Pancreas (tissue), 10 donors: ENCODE measurements around the gene SLC5A2. TPM values are rescaled to one million over a fixed set of nuclear protein-coding genes. Genes with fewer than 3 reads are reported as not detected.
"Not testable (repeated sequence)": the region's sequence is repeated elsewhere in the genome, so short reads cannot be mapped to it uniquely, and the experiment has no call there.

Experiments used
- ATAC-seq, 4 donors: fragments of 200-7000 bp; cut with Tn5 transposase; one replicate each; pipeline versions ENCODE4 v1.8.0 to v1.9.1; 2020; ENCODE audit warnings: mild to moderate bottlenecking in 4 of 4, moderate library complexity in 4 of 4
- DNase-seq, 6 donors: peaks; one replicate each; pipeline ENCODE4 v3.0.0-alpha.2; 2020
- FAIRE-seq: peaks from 2 replicates; lab custom pipeline; 2012; peaks lifted over from hg19 to GRCh38; lab: Jason Lieb, UNC
- H3K27ac ChIP-seq, 4 donors: fragments of 200-600 bp; sonication (generic); 1 replicate in 3 of 4; 2 replicates in 1 of 4; pipeline versions ENCODE4 v1.5.0 to v1.8.0; 2020
- H3K27me3 ChIP-seq, 4 donors: fragments of 200-600 bp; one replicate each; pipeline ENCODE4 v1.8.0; 2021
- H3K36me3 ChIP-seq, 3 donors: fragments of 200-600 bp; sonication (generic) in 1 of 3; one replicate each; pipeline versions ENCODE4 v1.5.0 to v1.8.0; 2020 to 2021
- H3K4me1 ChIP-seq, 3 donors: fragments of 200-600 bp; one replicate each; pipeline ENCODE4 v1.8.0; 2021
- H3K4me3 ChIP-seq, 4 donors: fragments of 200-600 bp; sonication (generic) in 2 of 4; one replicate each; pipeline versions ENCODE4 v1.5.0 to v1.8.0; 2020 to 2021
- H3K9me3 ChIP-seq, 4 donors: fragments of 200-600 bp; one replicate each; pipeline ENCODE4 v1.8.0; 2021
- WGBS, 2 donors: extraction: QIAGEN DNeasy Blood & Tissue Kit; methylation state at CpG; one replicate each; pipeline ENCODE4 v1.1.7; 2013; 5-methylcytosine and 5-hydroxymethylcytosine counted together
- intact Hi-C, 3 donors: fragments of 100-400 bp; cut with DNase I; formaldehyde crosslinking; loops; one replicate each; pipeline versions ENCODE4 v1.11.1 to v1.14.2; 2022
- polyA plus RNA-seq, 2 donors: library from polyadenylated mRNA; stranded (reverse); fragments of 200-250 nt; gene quantifications; one replicate each; pipeline ENCODE4 v1.2.3, GENCODE V29; 2013
- total RNA-seq, 6 donors: library from RNA; stranded (reverse); fragmentation: NEBNext Ultra II Directional in 4 of 6; extraction: Animal tissue kit (Norgen Biotek cat#: 25700) in 4 of 6; gene quantifications; one replicate each; pipeline versions ENCODE4 v1.2.1 to v1.2.4, GENCODE V29; 2021 to 2023
- TF ChIP-seq, protein P1 (sequence below), 4 donors: fragments of 200-600 bp; sonication (generic) in 3 of 4; IDR thresholded peaks; one replicate each; pipeline versions ENCODE4 v1.5.0 to v1.8.0; 2021; ENCODE audit warnings: antibody characterized with exemption in 4 of 4
- donor health status: healthy with polysubstance abuse.
- donor health status: DM: no; HTN: no; CAD: no; lungs with moderate emphysema.
- donor health status: DM: no; HTN: no; CAD: no.
- donor health status: control.
- donor health status: control.
- donor health status: Bipolar disorder and iron deficiency.
- donor health status: DM: yes; HTN: yes; CAD: no.
- donor health status: DM: no; HTN: no; CAD: no.
- donor health status: DM: no; HTN: no; CAD: no.
- donor health status: DM: yes; HTN: yes; CAD: no.

SLC5A2 gene
- total and polyA plus RNA-seq, 8 donors, result 0.35 to 4.9 (median 0.64) TPM

- DNase-seq (no peak), FAIRE-seq (no peak), ATAC-seq (no peak)
- Histone ChIP-seq H3K27me3 (no peaks in the 10 kb centered on the region), H3K4me1 (no peaks in the 10 kb centered on the region), H3K27ac (no peak overlapping the region), H3K9me3 (no peaks in the 10 kb centered on the region), H3K36me3 (no peaks in the 10 kb centered on the region), H3K4me3 (no peak overlapping the region)
- TF ChIP-seq, protein P1, sequence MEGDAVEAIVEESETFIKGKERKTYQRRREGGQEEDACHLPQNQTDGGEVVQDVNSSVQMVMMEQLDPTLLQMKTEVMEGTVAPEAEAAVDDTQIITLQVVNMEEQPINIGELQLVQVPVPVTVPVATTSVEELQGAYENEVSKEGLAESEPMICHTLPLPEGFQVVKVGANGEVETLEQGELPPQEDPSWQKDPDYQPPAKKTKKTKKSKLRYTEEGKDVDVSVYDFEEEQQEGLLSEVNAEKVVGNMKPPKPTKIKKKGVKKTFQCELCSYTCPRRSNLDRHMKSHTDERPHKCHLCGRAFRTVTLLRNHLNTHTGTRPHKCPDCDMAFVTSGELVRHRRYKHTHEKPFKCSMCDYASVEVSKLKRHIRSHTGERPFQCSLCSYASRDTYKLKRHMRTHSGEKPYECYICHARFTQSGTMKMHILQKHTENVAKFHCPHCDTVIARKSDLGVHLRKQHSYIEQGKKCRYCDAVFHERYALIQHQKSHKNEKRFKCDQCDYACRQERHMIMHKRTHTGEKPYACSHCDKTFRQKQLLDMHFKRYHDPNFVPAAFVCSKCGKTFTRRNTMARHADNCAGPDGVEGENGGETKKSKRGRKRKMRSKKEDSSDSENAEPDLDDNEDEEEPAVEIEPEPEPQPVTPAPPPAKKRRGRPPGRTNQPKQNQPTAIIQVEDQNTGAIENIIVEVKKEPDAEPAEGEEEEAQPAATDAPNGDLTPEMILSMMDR (IDR thresholded peaks at IDR 0.05), result no peak
- 64 to 66% methylated on average over 4 of the region's 4 CpGs for WGBS, 2 donors
- intact Hi-C loops, result no loop called here
These were observed 35.0 kb downstream of the SLC5A2 start for GRCh38 chr16:31517800-31518402.

- no peaks in the 10 kb centered on the region for H3K4me1 ChIP-seq
- FAIRE-seq (no peak), DNase-seq (no peak), ATAC-seq (no peak)
- H3K27me3 ChIP-seq, result no peaks in the 10 kb centered on the region
- TF ChIP-seq, protein P1 (IDR thresholded peaks at IDR 0.05), result no peak
- 70 to 90% methylated on average over 2 of the region's 2 CpGs for WGBS, 2 donors
- no peaks in the 10 kb centered on the region for H3K9me3 ChIP-seq
- no peaks in the 10 kb centered on the region for H3K36me3 ChIP-seq
- H3K4me3 ChIP-seq, result no peak overlapping the region
- no peak overlapping the region for H3K27ac ChIP-seq
- intact Hi-C loops, result no loop called here
These were observed 37.0 kb downstream of the SLC5A2 start for GRCh38 chr16:31519759-31520431.

DNA sequence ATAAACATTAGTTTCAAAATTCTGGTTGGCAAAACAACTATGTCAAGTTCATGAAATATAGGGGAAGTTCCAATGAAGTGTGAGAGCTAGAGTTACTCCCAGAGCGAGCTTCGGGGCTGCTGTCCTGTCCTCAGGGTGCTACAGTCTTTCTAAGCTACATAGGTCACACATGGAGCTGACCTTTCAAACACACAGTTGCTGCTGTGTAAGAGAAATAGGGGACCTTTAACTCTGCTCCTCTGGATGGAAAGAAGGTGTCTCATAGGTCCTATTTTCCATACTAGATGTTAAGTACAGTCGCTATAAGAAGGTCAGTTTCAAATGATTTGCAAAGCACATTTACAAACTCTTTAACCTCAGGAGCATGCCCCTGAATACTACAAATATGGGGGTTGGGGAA, 38.4 kb downstream of the SLC5A2 start:
- H3K36me3 ChIP-seq, result no peaks in the 10 kb centered on the region
- intact Hi-C loops, result no loop called here
- DNase-seq, result no peak
- 73 to 100% methylated on average over 3 of the region's 3 CpGs for WGBS, 2 donors
- ATAC-seq, result no peak
- H3K4me1 ChIP-seq, result no peaks in the 10 kb centered on the region
- H3K27me3 ChIP-seq, result no peaks in the 10 kb centered on the region
- H3K27ac ChIP-seq, result no peak overlapping the region
- no peak overlapping the region for H3K4me3 ChIP-seq
- no peaks in the 10 kb centered on the region for H3K9me3 ChIP-seq
- TF ChIP-seq, protein P1 (IDR thresholded peaks at IDR 0.05), result no peak
- FAIRE-seq, result no peak

DNA sequence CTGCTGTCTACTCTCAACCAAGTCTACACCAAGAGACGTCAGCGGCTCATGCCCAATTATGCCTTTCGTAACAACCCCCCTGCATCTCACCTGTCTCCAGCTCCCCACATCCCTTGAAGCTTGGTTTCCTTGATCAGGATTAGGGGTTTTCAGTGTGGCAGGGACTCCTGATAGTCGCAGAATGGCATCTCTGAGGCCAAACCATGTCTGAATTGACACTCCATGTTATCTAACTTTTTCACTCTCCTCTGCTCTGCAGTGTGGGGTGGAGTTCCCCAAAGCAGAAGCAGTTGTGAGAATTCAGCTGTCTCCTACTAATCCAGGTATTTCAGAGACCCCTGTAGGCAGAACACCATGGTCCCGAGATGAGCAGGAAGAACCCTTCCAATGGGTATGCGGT, 39.1 kb downstream of the SLC5A2 start:
- intact Hi-C loops, result no loop called here
- H3K27me3 ChIP-seq, result no peaks in the 10 kb centered on the region
- no peak overlapping the region for H3K4me3 ChIP-seq
- FAIRE-seq (no peak), ATAC-seq (no peak), DNase-seq (no peak)
- no peaks in the 10 kb centered on the region for H3K4me1 ChIP-seq
- no peak overlapping the region for H3K27ac ChIP-seq
- WGBS, 2 donors, result 70 to 82% methylated on average over 6 of the region's 6 CpGs
- TF ChIP-seq, protein P1 (IDR thresholded peaks at IDR 0.05), result no peak
- H3K9me3 ChIP-seq, result no peaks in the 10 kb centered on the region
- H3K36me3 ChIP-seq, result no peaks in the 10 kb centered on the region

DNA sequence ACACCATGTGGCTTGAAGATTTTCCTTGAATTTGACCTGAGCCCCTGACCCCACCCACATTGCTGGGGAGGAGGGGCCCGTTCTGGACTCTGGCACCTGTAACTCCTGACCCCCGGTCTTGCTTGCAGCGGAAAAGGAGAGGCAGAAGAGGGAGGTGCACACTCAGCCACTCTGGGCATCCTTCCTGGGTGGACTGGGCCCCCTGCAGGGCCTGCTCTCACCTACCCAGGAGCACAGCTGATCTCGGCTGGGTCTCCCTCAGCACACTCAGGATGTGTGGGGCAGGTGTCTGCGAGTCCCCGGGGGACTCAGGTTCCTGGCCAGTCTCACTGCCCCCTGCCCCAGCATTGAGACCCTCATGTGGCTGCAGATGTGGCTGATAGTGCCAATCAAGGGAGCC, 40.8 kb downstream of the SLC5A2 start:
- H3K4me3 ChIP-seq, FAIRE-seq, H3K27me3 ChIP-seq, intact Hi-C loops, H3K36me3 ChIP-seq, H3K27ac ChIP-seq, DNase-seq, H3K4me1 ChIP-seq, H3K9me3 ChIP-seq, ATAC-seq: not testable (repeated sequence)
- WGBS, 2 donors, result 54 to 63% methylated on average over 3 of the region's 6 CpGs
